Peyer's patch (tissue), 4 donors: ENCODE measurements around the gene PLPPR4.

Source experiments
- POLR2A ChIP-seq, 2 donors: fragments of 450-650 bp; IDR thresholded peaks; one replicate each; pipeline ENCODE4 v1.5.1; 2017; ENCODE audit warnings: antibody characterized with exemption in 2 of 2, mild to moderate bottlenecking in 2 of 2, moderate library complexity in 2 of 2
- TF ChIP-seq, protein P1 (sequence below), 6 experiments: fragments of 450-650 bp in 4 of 6; fragments of 200-600 bp in 2 of 6; sonication (generic) in 1 of 6; IDR thresholded peaks; one replicate each; pipeline ENCODE4 v1.5.1; 2017 to 2019; ENCODE audit warnings: antibody characterized with exemption in 6 of 6, mild to moderate bottlenecking in 3 of 6, moderate library complexity in 1 of 6

GRCh38 chr1:99269321-99269720 lies 5.0 kb downstream of the PLPPR4 start:
- TF ChIP-seq, protein P1, sequence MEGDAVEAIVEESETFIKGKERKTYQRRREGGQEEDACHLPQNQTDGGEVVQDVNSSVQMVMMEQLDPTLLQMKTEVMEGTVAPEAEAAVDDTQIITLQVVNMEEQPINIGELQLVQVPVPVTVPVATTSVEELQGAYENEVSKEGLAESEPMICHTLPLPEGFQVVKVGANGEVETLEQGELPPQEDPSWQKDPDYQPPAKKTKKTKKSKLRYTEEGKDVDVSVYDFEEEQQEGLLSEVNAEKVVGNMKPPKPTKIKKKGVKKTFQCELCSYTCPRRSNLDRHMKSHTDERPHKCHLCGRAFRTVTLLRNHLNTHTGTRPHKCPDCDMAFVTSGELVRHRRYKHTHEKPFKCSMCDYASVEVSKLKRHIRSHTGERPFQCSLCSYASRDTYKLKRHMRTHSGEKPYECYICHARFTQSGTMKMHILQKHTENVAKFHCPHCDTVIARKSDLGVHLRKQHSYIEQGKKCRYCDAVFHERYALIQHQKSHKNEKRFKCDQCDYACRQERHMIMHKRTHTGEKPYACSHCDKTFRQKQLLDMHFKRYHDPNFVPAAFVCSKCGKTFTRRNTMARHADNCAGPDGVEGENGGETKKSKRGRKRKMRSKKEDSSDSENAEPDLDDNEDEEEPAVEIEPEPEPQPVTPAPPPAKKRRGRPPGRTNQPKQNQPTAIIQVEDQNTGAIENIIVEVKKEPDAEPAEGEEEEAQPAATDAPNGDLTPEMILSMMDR (IDR thresholded peaks at IDR 0.05), result no peak
- no peak for TF ChIP-seq POLR2A (IDR thresholded peaks at IDR 0.05)
